Adipose tissue (tissue), 3 donors: ENCODE data around the gene ATXN1. TPM values are rescaled to one million over a fixed set of nuclear protein-coding genes. Genes with fewer than 3 reads are reported as not detected.

Experiments used
- H3K27ac ChIP-seq: one replicate; pipeline ENCODE4 v1.5.1; 2013; ENCODE audit warnings: low read depth, low read length
- WGBS, 3 donors: extraction: QIAGEN DNeasy Blood & Tissue Kit; methylation state at CpG; one replicate each; pipeline ENCODE4 v1.1.7; 2013; 5-methylcytosine and 5-hydroxymethylcytosine counted together
- polyA plus RNA-seq, 3 donors: library from polyadenylated mRNA; stranded (reverse); fragments of 200-250 nt; gene quantifications; one replicate each; pipeline ENCODE4 v1.2.3, GENCODE V29; 2013
- donor health status: healthy with polysubstance abuse.
- donor health status: Bipolar disorder and iron deficiency.
- donor health status: healthy.

ATXN1 gene
- polyA plus RNA-seq, 3 donors, result 2.6 to 7.2 (median 6.8) TPM

GRCh38 chr6:16257999-16258708 lies 503.1 kb downstream of the ATXN1 start:
- no peak overlapping the region for H3K27ac ChIP-seq
- WGBS, 3 donors, result 70 to 80% (median 71%) methylated on average over 7 of the region's 7 CpGs

- WGBS, 3 donors, result 91 to 96% (median 93%) methylated on average over 2 of the region's 2 CpGs
- no peak overlapping the region for H3K27ac ChIP-seq
Observed at GRCh38 chr6:16256781-16257180, 504.5 kb downstream of the ATXN1 start.

- no peak overlapping the region for H3K27ac ChIP-seq
- 94 to 96% (median 95%) methylated on average over 9 of the region's 9 CpGs for WGBS, 3 donors
Observed at GRCh38 chr6:16254535-16254934, 506.7 kb downstream of the ATXN1 start.

GRCh38 chr6:16253399-16254144 lies 507.7 kb downstream of the ATXN1 start:
- no peak overlapping the region for H3K27ac ChIP-seq
- WGBS, 3 donors, result 82 to 94% (median 88%) methylated on average over 10 of the region's 10 CpGs

- 73 to 81% (median 76%) methylated on average over 2 of the region's 2 CpGs for WGBS, 3 donors
- H3K27ac ChIP-seq, result no peak overlapping the region
Observed at GRCh38 chr6:16252686-16253299, 508.5 kb downstream of the ATXN1 start.

GRCh38 chr6:16251706-16252105 lies 509.6 kb downstream of the ATXN1 start:
- 91 to 96% (median 92%) methylated on average over 2 of the region's 2 CpGs for WGBS, 3 donors

GRCh38 chr6:16249971-16250370 lies 511.3 kb downstream of the ATXN1 start:
- 79 to 86% (median 80%) methylated on average over 1 of the region's 1 CpG for WGBS, 3 donors
- no peak overlapping the region for H3K27ac ChIP-seq

More at GRCh38 chr6:16251706-16252105, 509.6 kb downstream of the ATXN1 start:
- no peak overlapping the region for H3K27ac ChIP-seq
